ENCODE data around the gene UQCRHL. TPM values are rescaled to one million over a fixed set of nuclear protein-coding genes. Genes with fewer than 3 reads are reported as not detected.

Gene UQCRHL
- polyA plus RNA-seq, 2 of the 4 experiments (the other 2 are of a cell fraction), result 0.68 to 4.1 TPM

DNA sequence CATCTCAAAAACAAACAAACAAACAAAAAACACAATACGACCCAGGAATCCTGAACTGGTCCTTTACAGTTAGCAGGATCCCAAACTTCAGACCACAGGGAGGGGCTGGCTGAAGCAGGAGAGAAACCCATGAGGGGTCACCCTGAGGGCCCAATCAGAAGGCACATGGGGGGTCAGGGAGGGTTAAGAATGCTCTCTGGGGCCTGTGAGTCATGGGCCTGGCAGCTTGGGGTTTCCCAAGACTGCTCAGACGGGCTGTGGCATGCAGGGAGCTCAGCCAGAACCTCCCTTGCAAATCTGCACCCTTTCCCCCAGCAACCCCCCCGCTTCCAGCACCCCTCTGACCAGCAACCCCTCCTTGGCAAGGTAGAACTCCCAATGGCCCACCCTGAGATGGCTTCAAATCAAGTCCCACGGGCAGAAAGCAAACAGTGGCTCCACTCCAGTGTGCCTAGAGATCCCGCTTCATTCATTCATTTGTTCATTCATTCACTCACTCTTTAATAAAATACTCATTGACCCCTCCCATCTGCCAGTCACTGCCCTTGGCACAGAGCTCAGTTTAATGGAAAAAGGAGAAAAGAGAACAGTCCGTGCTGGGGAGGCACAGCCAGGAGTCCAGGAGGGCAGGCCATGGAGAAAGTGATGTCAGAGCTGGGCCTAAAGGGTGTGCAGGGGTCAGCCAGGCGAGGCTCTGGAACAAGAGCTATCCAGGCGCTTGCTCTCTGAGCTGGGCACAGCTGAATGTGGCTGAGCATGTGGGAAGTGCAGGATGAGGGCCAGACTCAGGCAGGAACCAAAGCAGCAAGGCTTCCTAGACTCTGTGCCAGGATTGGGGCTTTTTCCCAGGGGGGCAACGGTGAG lies 8.2 kb downstream of the UQCRHL start:
- POLR2A ChIA-PET, result interaction anchor here (0.7 to 8.3 kb wide), 10 partner anchors 11 to 219 kb away, joined by 3 to 98 read pairs (median 7); partner anchors contain the start of genes SPEN and ZBTB17
- CTCF ChIA-PET, result interaction anchor here (0.6 to 1.6 kb wide), 6 partner anchors 16 to 145 kb away, joined by 3 to 8 read pairs (median 3); partner anchors contain the start of gene SPEN
- FAIRE-seq (no peak), DNase-seq (ENCODE audit: low read depth in 1 of 2, low spot score in 1 of 2) (peak; percentile 93 to 95), ATAC-seq (peak; percentile 60 to 70)
- peak; percentile 81 for TF ChIP-seq JUNB (IDR thresholded peaks at IDR 0.05)
- peak; percentile 92 for TF ChIP-seq GATA3 (IDR thresholded peaks at IDR 0.05; ENCODE audit: borderline replicate concordance)
- TF ChIP-seq FOSL2 (IDR thresholded peaks at IDR 0.05), result peak; percentile 80
- TF ChIP-seq FOSL2 (CRISPR knock-in tag; IDR thresholded peaks at IDR 0.05), result peak; percentile 94
- TF ChIP-seq, protein P1, sequence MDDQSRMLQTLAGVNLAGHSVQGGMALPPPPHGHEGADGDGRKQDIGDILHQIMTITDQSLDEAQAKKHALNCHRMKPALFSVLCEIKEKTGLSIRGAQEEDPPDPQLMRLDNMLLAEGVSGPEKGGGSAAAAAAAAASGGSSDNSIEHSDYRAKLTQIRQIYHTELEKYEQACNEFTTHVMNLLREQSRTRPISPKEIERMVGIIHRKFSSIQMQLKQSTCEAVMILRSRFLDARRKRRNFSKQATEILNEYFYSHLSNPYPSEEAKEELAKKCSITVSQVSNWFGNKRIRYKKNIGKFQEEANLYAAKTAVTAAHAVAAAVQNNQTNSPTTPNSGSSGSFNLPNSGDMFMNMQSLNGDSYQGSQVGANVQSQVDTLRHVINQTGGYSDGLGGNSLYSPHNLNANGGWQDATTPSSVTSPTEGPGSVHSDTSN (IDR thresholded peaks at IDR 0.05), result peak; percentile 84
- TF ChIP-seq EP300 (IDR thresholded peaks at IDR 0.05), result peak; percentile 52 to 81; a peak in 2 of 5 replicates
- TF ChIP-seq ESRRA (IDR thresholded peaks at IDR 0.05; ENCODE audit: borderline replicate concordance, low read length), result peak; percentile 13; the same call in 1 of the 2 replicates
- TF ChIP-seq, protein P2, sequence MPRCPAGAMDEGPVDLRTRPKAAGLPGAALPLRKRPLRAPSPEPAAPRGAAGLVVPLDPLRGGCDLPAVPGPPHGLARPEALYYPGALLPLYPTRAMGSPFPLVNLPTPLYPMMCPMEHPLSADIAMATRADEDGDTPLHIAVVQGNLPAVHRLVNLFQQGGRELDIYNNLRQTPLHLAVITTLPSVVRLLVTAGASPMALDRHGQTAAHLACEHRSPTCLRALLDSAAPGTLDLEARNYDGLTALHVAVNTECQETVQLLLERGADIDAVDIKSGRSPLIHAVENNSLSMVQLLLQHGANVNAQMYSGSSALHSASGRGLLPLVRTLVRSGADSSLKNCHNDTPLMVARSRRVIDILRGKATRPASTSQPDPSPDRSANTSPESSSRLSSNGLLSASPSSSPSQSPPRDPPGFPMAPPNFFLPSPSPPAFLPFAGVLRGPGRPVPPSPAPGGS (IDR thresholded peaks at IDR 0.05), result peak; percentile 26; the same call in 1 of the 3 replicates
- peak in 1 of 2 experiments; percentile 91; a peak in 2 of 4 replicates for TF ChIP-seq CEBPB (IDR thresholded peaks at IDR 0.05)
- TF ChIP-seq MAFK (IDR thresholded peaks at IDR 0.05; ENCODE audit: partially characterized antibody), result no peak
- TF ChIP-seq, protein P3, sequence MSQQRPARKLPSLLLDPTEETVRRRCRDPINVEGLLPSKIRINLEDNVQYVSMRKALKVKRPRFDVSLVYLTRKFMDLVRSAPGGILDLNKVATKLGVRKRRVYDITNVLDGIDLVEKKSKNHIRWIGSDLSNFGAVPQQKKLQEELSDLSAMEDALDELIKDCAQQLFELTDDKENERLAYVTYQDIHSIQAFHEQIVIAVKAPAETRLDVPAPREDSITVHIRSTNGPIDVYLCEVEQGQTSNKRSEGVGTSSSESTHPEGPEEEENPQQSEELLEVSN (IDR thresholded peaks at IDR 0.05; ENCODE audit: borderline replicate concordance, low read depth), result peak; percentile 33; the same call in 1 of the 2 replicates
- no peak for TF ChIP-seq RCOR1 (IDR thresholded peaks at IDR 0.05; ENCODE audit: low read depth, low read length)
- 0 out of 2 replicates have a peak, but pooled peaks have one; percentile 7 for TF ChIP-seq POLR2A (IDR thresholded peaks at IDR 0.05; ENCODE audit: low read length)
- TF ChIP-seq JUN (IDR thresholded peaks at IDR 0.05), result peak in 1 of 2 experiments; percentile 70; a peak in 2 of 5 replicates
- TF ChIP-seq BHLHE40 (IDR thresholded peaks at IDR 0.05; ENCODE audit: low read depth, low read length), result no peak
- TF ChIP-seq, protein P4, sequence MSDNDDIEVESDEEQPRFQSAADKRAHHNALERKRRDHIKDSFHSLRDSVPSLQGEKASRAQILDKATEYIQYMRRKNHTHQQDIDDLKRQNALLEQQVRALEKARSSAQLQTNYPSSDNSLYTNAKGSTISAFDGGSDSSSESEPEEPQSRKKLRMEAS (IDR thresholded peaks at IDR 0.05), result peak; percentile 86
- no peak for TF ChIP-seq NFE2L2 (conservative IDR thresholded peaks at IDR 0.05; ENCODE audit: low read length)
- TF ChIP-seq FOXS1 (CRISPR knock-in tag; IDR thresholded peaks at IDR 0.05), result no peak
- peak; percentile 8; the same call in 1 of the 2 replicates for TF ChIP-seq HOXA7 (CRISPR knock-in tag; IDR thresholded peaks at IDR 0.05)
- TF ChIP-seq HOXB5 (CRISPR knock-in tag; IDR thresholded peaks at IDR 0.05), result 0 out of 2 replicates have a peak, but pooled peaks have one; percentile 45
- Histone ChIP-seq H3K4me3 (peak overlapping the region; percentile 56), H3K4me2 (peak overlapping the region; percentile 99), H3K4me1 (peaks cover 64% of the 10 kb centered on the region), H3K9me3 (no peaks in the 10 kb centered on the region), H3K27ac (peak overlapping the region; percentile 92 to 99)
- WGBS (ENCODE audit: missing lambda C conversion rate), result 2% methylated on average over 6 of the region's 9 CpGs

DNA sequence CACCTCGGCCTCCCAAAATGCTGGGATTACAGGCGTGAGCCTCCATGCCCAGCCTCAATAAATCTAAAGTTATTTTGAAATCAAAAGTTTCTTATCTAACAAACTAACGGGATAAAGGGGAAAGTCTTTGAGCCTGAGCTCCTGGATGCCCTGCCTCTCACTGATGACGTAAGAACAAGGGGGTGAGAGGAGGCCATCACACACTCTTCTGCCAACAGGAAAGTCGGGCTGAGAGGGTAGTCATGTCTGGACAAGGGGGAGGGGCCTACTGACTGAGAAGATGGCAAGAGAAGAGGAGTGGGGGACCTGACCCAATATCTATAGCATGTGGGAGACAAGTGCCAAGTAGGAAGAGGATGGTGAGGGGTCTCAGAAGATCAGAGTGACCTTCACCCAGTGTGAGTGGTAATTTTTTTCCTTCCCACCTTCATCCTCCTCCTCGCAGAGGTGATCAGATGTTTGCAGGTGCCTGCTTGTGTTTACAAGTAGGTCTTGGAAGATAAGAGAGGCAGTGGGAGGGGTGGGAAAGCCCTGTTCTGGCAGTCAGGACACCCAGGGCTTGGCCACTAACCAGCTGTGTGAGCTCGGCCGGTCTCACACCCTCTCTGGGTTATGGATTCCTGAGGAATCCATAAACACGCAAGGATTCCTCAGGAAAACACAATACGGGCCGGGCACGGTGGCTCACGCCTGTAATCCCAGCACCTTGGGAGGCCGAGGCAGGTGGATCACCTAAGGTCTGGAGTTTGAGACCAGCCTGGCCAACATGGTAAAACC lies 9.6 kb downstream of the UQCRHL start:
- DNase-seq (ENCODE audit: low read depth in 1 of 2, low spot score in 1 of 2), result peak; percentile 72 to 93
- peak overlapping the region; percentile 16; the same call in 1 of the 3 replicates for H3K4me3 ChIP-seq
- H3K4me2 ChIP-seq, result peak overlapping the region; percentile 99
- ATAC-seq, result peak in 1 of 2 experiments; percentile 4; a peak in 2 of 6 replicates
- FAIRE-seq, result no peak
- H3K4me1 ChIP-seq, result peaks cover 75% of the 10 kb centered on the region
- ChIA-PET CTCF (interaction anchor here (0.7 kb wide), 1 partner anchor 73 kb away, joined by 3 read pairs; no protein-coding TSS in a partner anchor), POLR2A (interaction anchor here (0.7 to 8.3 kb wide), 4 partner anchors 9 to 52 kb away, joined by 3 to 98 read pairs (median 6); no protein-coding TSS in a partner anchor)
- H3K9me3 ChIP-seq, result no peaks in the 10 kb centered on the region
- WGBS (ENCODE audit: missing lambda C conversion rate), result 21% methylated on average over 12 of the region's 14 CpGs
- peak overlapping the region; percentile 92 to 99 for H3K27ac ChIP-seq
- TF ChIP-seq FOSL2 (IDR thresholded peaks at IDR 0.05), result no peak
- TF ChIP-seq FOSL2 (CRISPR knock-in tag; IDR thresholded peaks at IDR 0.05), result 0 out of 2 replicates have a peak, but pooled peaks have one; percentile 2
- no peak for TF ChIP-seq HOXB13 (CRISPR knock-in tag; IDR thresholded peaks at IDR 0.05; ENCODE audit: low read depth)
- TF ChIP-seq ZFP36 (IDR thresholded peaks at IDR 0.05; ENCODE audit: borderline replicate concordance, partially characterized antibody), result peak; percentile 70
- TF ChIP-seq ZSCAN20 (CRISPR knock-in tag; IDR thresholded peaks at IDR 0.05), result no peak
- TF ChIP-seq POLR2AphosphoS2 (conservative IDR thresholded peaks at IDR 0.05; ENCODE audit: low read length), result no peak
- TF ChIP-seq, protein P5, sequence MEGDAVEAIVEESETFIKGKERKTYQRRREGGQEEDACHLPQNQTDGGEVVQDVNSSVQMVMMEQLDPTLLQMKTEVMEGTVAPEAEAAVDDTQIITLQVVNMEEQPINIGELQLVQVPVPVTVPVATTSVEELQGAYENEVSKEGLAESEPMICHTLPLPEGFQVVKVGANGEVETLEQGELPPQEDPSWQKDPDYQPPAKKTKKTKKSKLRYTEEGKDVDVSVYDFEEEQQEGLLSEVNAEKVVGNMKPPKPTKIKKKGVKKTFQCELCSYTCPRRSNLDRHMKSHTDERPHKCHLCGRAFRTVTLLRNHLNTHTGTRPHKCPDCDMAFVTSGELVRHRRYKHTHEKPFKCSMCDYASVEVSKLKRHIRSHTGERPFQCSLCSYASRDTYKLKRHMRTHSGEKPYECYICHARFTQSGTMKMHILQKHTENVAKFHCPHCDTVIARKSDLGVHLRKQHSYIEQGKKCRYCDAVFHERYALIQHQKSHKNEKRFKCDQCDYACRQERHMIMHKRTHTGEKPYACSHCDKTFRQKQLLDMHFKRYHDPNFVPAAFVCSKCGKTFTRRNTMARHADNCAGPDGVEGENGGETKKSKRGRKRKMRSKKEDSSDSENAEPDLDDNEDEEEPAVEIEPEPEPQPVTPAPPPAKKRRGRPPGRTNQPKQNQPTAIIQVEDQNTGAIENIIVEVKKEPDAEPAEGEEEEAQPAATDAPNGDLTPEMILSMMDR (IDR thresholded peaks at IDR 0.05), result no peak
- TF ChIP-seq HOXB5 (CRISPR knock-in tag; IDR thresholded peaks at IDR 0.05), result 0 out of 2 replicates have a peak, but pooled peaks have one; percentile 35
- TF ChIP-seq, protein P1 (IDR thresholded peaks at IDR 0.05), result no peak
- TF ChIP-seq, protein P6, sequence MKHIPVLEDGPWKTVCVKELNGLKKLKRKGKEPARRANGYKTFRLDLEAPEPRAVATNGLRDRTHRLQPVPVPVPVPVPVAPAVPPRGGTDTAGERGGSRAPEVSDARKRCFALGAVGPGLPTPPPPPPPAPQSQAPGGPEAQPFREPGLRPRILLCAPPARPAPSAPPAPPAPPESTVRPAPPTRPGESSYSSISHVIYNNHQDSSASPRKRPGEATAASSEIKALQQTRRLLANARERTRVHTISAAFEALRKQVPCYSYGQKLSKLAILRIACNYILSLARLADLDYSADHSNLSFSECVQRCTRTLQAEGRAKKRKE (CRISPR knock-in tag; IDR thresholded peaks at IDR 0.05; ENCODE audit: low read depth), result no peak
- TF ChIP-seq RFX5 (IDR thresholded peaks at IDR 0.05), result no peak

All from A549 (cell line).